NCI-H774 (cell line): ENCODE results near the gene GLDN.
A peak's percentile ranks its signal among the peaks of the same experiment; 100 is the strongest.

ENCODE experiments used
- DNase-seq: peaks from one replicate; lab custom pipeline; 2025; lab: John Stamatoyannopoulos, UW

The GLDN gene

GRCh38 chr15:51341366-51342226, at the start of gene GLDN:
Gene GLDN (plus strand): TSS chr15:51341655. CDS start chr15:51341685, 30 bp downstream.
- DNase-seq, result peak; percentile 30

- no peak for DNase-seq
These were observed 42.8 kb upstream of the GLDN start for GRCh38 chr15:51298620-51299019.

GRCh38 chr15:51299187-51300015, 42.1 kb upstream of the GLDN start:
- DNase-seq, result peak; percentile 88

- no peak for DNase-seq
These were observed 39.0 kb upstream of the GLDN start for GRCh38 chr15:51302480-51302879.

- DNase-seq, result no peak
These were observed 37.9 kb upstream of the GLDN start for GRCh38 chr15:51303462-51303980.

GRCh38 chr15:51307325-51307724, 34.1 kb upstream of the GLDN start:
- no peak for DNase-seq

- DNase-seq, result no peak
These were observed 33.6 kb upstream of the GLDN start for GRCh38 chr15:51307811-51308210.

- DNase-seq, result no peak
These were observed 31.4 kb upstream of the GLDN start for GRCh38 chr15:51310064-51310463.

- DNase-seq, result no peak
These were observed 29.9 kb upstream of the GLDN start for GRCh38 chr15:51311510-51311909.

- DNase-seq, result peak; percentile 20
These were observed 29.0 kb upstream of the GLDN start for GRCh38 chr15:51312166-51313073.

- DNase-seq, result no peak
These were observed 28.4 kb upstream of the GLDN start for GRCh38 chr15:51313074-51313393.

- DNase-seq, result no peak
These were observed 27.7 kb upstream of the GLDN start for GRCh38 chr15:51313644-51314280.

GRCh38 chr15:51314391-51315337, 26.8 kb upstream of the GLDN start:
- no peak for DNase-seq

- no peak for DNase-seq
These were observed 25.7 kb upstream of the GLDN start for GRCh38 chr15:51315726-51316125.

- DNase-seq, result no peak
These were observed 24.8 kb upstream of the GLDN start for GRCh38 chr15:51316636-51317035.

GRCh38 chr15:51318382-51319150, 22.9 kb upstream of the GLDN start:
- no peak for DNase-seq

GRCh38 chr15:51319539-51319938, 21.9 kb upstream of the GLDN start:
- no peak for DNase-seq

GRCh38 chr15:51320843-51321242, 20.6 kb upstream of the GLDN start:
- no peak for DNase-seq

GRCh38 chr15:51321316-51321715, 20.1 kb upstream of the GLDN start:
- no peak for DNase-seq
